HG03457 (cell line): Measurements from ENCODE around the gene ADARB1.

Experiments used
- ATAC-seq: cut with Tn5 transposase; IDR thresholded peaks from one replicate; pipeline ENCODE4 v1.9.1; 2021; ENCODE audit warnings: moderate number of reproducible peaks; ENCODE audit not compliant: unreplicated experiment

The ADARB1 gene

DNA sequence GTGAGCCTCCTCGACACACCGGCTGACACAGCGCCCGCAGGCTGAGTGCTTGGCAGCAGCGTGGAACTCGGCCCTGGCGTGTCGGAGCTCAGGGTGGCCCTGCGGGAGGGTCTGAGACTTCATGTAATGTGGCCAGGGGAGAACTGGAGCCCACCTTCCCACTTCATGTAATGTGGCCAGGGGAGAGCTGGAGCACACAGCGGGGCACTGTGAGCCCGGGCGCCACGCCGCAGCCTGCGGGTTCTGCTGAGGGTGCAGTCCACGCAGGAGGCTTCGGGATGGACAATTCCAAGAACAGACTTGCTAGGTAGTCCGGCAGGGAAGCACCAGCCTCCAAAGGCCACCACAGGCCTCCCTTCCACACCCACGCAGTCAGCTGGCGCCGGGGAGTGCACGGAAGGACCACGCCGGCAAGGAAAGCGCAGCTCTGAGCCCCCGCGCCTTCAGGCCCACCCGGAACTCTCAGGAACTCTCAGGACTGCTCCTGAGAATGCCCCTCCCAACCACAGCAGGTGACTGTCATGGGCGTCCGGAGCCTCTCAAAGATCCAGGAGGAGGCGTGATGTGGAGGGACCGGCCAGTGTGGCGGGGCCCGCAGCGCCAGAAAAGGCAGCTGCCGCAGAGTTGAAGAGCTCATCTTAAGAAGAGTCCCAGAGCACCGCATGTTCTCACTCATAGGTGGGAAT is 19.3 kb upstream of the ADARB1 start:
- no peak for ATAC-seq

DNA sequence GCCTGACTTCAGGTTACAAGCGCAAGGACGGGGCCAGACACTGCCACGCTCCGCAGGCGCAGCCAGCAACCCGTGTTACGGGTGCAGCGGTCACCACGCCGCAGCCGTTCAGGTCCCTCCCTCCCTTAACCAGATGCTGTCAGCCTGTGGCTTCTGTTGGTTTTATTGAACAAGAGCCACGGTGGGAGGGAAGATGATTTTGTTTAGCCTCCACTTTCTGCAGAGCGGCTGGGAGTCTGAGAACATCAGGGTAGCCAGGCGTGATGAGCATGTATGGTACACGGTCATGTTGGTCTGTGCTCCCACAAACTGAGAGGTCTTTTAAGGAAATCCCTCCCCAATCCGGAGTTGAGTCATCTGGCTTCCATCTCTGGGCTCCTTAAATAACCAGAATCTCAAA is 18.5 kb upstream of the ADARB1 start:
- no peak for ATAC-seq

DNA sequence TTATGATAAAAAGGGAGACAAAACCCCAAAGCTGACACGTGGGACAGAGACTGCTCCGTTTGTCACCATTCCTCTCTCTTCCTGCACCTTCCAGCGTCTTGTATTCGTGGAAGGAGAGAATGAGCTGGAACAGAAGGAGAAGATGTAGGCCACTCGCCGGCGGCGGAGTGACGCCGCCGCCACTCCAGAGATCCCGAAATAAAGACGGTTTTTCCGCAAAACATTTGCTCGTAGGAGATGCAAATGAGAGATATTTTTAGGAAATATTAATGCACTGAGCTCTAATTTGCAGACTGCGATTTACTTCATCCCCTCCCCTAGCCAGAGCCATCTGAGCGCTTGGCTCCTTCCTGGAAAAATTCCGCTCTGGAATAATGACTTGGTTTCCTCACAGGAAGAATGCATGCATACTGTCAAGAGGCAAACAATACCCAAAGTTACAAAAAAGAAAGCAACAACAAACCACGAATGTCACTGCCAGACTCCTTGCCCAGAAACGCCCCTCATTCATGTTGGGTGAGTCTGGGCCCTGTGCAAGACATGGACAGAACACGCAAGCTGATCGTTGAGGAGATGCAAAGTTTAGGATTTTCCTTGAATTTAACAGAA is 18.0 kb upstream of the ADARB1 start:
- ATAC-seq = no peak

DNA sequence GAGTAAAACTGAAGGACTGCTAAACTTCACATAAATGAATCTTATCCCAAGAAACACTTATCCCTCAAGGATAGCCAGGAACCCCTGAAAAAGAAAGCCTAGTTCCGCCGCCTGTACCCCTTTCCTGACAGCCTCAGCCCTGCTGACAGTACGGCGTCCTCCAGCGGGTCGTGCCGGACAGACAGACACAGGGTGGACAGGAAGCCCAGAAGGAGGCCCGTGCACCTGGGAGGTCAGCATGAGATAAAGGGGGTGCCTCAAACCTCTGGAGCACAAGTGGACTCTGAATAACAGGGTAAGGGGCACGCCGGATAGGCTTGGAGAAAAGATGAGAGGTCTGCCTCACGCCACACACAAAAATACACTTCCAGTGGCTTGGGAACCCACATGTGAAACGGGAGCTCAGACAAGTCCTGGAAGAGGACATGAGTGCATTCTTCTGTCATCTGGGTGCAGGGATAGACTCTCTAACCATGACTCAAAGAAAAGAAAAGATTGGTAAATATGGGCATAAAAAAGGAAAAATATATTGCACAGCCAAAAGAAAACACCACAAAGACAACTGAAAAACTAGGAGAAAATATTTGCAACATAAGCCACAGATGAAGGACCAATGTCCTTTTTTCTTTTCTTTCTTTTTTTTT is 17.3 kb upstream of the ADARB1 start:
- ATAC-seq = no peak

DNA sequence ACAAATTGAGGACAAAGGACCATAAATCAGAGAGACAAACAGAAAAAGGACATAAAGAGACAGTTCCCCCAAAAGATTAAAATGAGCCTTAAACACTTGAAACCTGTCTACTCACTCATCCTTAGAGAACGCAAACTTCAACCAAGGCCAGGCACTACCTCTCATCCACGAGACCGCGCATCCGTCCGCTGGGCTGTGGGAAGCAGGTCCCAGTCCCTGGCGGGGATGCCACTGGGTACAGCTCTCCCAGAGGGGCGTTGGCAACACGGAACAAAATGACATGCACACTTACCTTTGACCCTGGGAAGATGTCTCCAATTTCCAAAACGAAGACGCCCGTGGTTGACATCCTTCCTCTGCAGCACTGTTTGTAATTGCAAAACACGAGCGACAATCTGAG is 16.5 kb upstream of the ADARB1 start:
- no peak for ATAC-seq

DNA sequence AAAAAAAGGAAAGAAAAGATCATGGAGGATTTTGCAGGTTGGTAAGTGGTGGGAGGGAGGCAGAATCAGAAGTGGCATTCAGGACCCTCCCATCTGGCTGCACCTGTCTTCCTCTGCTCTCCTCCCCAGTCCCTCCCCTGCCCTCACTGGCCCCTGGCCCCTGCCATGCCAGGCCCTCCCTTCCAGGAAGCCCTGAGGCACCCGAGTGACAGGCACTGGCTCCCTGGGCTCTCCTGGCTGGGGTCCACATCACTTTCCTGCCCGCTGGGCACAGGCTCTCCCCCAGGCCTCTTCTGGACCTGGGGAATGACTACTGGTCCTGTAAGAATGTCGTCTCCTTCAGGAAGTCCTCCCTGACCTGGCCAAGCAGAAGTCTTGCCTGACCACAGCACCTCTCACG is 15.3 kb upstream of the ADARB1 start:
- ATAC-seq = no peak

DNA sequence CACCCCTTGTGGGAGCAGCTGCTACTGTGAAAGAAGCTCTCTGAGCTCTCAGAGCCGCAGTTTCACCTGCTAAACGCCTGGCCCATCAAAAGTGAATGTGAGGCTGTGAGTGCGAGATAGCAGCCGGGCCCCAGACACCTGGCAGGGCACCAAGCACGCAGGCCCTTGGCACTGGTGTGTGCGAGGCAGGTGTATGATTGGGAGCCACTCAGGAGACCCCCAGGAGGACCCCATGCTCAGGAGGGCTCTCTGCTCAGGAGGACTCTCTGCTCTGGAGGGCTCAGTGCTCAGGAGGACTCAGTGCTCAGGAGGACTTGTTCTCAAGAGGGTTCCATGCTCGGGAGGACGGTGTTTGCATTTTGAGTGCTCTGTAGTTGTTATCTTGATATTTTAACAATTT is 14.3 kb upstream of the ADARB1 start:
- no peak for ATAC-seq

DNA sequence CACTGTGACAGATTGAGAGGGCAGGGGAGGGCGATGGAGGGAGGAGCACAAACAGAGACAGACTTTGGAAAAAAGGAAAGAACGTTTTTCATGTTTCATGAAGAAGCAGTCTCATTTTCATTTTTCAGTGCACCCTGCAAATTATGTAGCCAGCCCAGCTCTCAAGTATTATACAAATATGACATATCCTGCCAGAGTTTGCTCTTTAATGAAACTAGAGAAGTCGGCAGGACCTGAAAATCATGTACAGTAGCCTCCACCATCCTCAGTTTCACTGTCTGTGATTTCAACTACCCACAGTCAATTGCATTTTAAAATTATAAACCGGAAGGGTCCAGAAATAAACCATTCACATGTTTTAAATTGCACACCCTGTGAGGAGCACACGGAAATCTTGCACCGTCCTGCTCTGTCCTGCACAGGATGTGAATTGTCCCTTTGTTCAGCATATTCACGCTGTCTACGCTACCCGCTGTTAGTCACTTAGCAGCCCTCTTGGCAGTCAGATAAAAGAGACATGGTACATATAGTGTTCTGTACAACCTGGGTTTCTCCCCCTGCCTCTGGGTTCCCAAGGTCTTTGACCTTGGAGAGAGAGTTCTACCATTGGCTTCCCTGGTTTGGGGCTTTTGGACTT is 13.6 kb upstream of the ADARB1 start:
- ATAC-seq = no peak

DNA sequence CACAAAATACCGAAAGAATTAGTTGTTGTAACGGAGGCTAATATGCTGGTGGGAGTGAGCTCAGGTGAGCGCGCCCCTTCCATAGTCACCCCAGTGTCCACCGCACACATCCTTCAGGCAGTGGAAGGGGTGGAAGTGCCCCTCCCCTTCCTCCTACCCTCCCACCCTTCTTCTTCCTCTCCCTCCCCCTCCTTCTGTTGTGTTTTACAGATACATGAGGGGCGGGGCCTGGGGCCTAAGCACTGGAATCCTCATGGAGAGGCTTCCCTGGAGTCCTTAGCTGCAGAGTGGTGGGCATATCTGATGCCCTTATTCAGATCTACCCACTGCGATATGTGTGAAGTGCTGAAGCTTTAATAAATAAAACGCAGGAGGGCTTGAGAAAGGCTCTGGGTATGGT is 10.3 kb upstream of the ADARB1 start:
- no peak for ATAC-seq

DNA sequence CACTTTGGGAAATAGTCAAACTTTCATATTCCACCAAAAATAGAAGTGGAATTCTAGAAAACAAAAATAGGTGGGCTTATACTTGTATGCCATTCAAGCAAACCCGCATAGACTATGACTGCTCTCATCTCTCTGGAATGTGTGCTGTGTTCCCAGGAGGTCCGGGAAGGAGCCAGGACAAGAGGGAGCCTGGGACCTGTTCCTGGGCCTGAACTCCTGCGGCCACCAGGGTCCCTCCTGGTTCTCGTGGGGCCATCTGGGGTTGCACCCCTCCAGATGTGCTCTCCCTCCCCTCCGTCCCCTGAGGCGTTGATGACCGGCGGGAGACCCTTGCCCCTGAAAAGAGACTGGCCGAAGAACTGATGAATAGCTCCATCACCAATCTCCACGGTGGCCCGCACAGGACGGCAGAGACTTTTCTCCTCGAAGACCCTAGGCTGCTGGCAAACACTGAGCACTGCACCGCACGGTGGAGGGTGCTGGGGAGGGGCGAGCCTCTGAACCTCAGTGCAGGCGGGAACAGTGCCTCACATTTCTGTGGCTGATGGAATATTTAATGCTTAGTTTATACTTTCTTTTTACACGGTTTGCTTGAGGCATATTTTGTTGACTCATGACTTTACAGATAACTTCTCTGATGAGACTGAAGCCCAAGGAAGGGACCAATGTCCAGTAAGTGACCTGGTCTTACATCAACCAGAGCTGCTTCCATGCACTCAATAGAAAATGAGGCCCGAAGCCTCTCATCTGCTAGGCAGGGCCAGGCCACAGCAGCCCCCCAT is 9.6 kb upstream of the ADARB1 start:
- no peak for ATAC-seq

DNA sequence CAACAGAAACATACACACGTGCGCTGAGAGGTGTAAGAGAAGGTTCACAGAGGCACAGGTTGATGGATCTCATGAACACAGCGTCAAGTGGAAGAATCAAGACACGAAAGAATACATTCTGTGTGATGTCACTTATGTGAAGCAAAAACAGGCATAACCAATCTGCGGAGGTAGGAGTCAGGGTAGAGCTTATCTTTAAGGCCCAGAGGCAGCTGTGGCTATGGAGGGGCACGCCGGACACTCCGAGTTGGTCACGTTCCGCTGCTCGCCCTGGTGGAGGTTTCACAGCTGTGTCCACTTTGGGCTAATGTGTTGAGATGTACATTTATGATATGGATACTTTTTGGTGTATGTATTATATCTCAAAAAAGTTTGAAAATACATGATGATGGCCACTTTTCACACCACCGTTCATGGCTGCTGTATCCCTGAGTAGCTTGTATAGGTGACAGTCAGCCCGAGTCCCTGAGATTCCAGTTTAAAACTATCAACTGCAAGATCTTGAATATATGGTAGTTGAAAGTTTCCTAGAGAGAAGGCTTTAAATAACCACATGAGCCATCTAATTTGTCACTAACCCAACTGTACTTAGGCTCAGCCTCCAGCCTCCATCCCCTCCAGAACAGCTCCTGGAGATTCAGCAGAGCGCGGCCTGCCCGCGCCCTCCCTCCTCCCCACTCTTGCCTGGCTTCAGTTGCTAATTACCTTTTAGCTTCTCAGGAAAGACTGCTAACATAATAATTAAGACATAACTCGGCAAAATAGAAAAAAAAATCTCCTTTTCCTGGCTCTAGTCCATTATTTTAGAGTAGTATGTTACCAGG is 6.7 kb upstream of the ADARB1 start:
- ATAC-seq = no peak

DNA sequence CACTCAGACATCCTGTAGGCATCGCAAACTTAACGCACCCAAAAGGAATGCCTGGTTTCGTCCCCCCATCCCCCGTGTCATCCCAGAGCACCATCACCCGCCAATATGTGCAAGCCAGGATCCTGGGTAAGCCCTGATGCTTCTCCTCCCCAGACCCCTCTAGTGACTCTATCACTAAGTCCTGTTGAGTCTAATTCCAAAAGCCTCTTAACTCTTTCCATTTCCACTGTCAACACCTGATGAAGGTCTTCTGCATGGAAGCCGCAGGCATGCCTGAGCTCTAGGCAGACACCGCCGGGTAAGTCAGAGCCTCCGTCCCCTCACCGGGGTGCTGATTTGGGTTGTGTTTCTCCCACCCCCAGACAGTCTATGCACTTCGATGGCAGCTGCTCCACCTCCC is 5.3 kb upstream of the ADARB1 start:
- ATAC-seq = no peak

DNA sequence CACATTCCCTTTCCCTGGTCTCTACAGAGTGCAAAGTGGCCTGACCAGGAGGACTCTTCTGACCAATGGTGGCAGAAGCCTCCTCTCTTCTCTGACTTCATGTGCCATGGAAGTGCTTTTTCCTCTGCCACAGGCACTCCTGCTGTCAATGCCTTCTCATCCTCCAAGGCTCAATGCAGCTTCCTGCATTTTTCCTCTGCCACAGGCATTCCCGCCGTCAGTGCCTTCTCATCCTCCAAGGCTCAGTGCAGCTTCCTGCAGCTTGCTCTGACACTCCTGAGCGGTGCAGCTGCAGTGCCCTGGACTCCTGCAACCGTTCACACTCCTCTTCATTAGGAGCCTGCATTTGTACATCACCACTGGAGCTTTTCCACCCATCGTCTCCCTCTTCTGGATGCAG is 4.7 kb upstream of the ADARB1 start:
- no peak for ATAC-seq

DNA sequence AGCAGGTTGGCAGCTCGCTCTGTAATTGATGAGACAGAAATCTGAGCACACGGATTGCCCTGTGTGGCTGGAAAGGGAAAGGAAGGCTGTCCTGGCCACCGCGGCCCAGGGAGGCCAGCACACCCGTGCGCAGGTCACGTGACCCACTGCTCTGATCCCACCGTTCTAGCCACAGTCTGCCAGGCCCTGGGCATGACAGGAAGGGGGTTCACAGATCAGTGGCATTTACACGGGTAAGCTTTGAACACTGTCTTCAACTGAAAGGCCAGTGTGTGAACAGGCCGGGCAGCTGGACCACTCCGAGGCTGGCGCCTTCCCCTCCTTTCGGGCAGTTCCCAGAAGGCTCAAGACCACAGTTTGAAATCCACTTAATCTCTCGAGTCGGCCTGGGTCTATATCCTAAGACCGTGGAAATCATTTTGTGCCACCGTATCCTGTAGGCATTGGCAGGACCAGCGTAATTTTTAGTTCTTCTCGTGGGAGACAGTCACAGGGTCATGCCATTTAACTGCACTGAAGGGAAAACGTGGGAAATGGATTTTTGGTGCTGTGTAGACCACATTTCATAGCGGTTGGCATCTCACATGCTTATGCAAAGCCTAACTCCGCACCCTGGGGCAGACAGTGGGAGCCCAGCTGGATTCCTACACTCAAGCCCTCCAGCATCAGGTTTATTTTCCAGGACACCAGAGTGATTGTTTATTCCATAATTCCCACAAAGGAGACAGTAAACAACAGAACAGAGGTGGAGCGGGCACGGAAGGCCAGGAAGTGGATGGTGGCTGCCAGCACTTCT is 3.1 kb upstream of the ADARB1 start:
- no peak for ATAC-seq

DNA sequence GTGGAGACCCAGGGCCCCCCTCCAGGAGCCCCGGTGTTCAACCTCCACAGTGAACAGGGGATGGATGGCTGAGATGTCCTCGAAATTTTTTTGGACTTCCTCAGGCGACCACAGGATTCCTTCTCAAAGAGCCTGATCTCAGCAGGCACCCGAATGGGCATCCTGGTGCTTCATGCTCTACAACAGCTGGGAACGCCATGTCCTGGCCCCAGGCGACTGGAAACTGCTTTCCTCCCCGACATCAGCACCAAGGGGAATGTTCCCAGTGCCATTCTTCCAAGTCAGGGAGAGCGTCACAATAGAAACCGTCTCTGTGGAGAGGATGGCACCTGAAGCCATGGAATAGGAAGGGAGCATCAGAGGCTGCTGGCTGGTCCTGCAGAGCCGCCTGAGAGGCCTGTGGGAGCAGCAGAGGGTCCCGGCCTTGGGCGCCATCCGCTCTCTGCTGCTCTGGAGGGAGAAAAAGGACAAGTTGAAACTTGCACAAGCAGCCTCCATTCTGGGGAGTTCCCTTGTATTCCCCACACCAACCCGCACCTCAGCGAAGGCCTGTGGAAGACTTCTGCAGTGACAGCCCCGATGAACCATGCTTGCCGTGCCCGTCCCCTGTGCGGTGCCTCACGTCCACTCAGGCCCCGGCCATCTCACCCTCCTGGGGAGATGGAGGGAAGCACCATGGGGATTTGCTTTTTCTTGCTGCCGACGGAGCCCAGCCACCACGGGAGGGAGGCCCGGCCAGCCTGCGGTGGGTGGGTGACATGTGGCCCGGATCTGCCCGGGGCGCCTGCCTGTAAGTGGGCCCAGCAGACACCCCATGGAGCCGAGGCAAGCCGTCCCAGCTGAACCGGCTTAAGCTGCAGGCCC is 2.3 kb upstream of the ADARB1 start:
- ATAC-seq = no peak

DNA sequence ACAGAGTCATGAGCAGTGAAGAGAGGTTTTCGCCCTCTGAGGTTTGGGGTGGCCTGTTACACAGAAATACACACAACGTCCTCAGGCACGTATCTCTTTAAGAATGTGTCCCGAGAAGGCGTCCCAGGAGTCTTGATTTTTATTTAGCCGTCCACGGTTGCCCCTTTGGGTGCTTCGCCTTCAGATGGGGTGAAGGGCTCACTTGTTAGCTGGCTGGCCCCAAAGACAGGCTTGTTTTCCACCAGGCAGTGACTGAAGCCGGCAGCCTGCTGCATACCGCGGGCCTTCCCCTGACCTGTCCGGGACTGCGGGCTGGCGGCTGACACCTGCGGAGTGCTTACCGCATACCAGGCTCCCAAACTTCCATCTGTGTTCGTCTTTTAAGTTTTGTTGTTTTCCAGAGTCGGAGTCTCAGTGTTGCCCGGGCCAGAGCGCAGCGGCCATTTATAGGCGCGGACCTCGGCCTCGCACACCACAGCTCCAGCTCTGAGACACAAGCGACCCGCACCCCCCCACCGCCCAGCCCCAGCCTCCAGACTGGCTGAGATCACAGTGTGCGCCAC is 1.6 kb upstream of the ADARB1 start:
- ATAC-seq = no peak

DNA sequence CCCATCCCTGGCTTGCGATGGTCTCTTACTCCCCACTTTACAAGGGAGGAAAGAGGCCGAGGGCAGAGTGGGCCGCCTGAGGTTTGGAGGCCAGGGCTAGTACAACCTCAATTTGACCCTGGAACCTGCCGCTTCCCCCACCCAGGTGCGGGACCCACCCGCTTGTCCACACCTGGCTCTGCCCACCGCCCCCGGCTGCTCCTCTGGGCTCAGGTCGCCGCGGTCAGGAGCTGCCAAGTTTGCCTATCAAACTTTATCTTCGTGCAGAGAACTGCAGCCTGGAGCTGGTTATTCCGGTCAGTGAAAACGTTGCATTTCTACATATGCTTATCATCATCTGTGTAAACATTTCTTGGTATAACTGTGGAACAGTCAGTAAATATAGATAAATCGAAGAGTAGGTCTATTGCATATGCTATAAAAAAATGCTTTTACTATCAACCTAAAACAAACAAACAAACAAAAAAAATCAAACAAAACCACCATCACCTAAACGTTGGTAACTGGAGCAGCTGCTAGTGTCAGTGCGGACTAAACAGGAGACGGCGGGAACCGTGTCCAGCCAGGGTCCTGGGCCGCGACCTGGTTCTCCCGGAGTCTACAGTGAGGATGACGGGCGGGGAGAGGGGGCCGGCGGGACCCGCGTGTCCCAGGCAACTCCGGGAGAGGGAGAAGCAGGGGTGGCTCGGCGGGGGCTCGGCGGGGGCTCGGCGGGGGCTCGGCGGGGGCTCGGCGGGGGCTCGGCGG is 906 bp upstream of the ADARB1 start:
- no peak for ATAC-seq
